ENCODE measurements around the gene DCUN1D4.

DCUN1D4 gene

GRCh38 chr4:51853027-51853682 is 10.2 kb downstream of the DCUN1D4 start:
- DNase-seq (ENCODE audit: low read depth in 3 of 3) = no peak

GRCh38 chr4:51855270-51855669 is 12.3 kb downstream of the DCUN1D4 start:
- DNase-seq (ENCODE audit: low read depth in 3 of 3) = no peak

- DNase-seq (ENCODE audit: low read depth in 3 of 3) = no peak
Measured at GRCh38 chr4:51855751-51856150, 12.8 kb downstream of the DCUN1D4 start.

- no peak for DNase-seq (ENCODE audit: low read depth in 3 of 3)
Measured at GRCh38 chr4:51858605-51859202, 15.8 kb downstream of the DCUN1D4 start.

- DNase-seq (ENCODE audit: low read depth in 3 of 3) = no peak
Measured at GRCh38 chr4:51859476-51860031, 16.6 kb downstream of the DCUN1D4 start.

- no peak for DNase-seq (ENCODE audit: low read depth in 3 of 3)
Measured at GRCh38 chr4:51862199-51862598, 19.2 kb downstream of the DCUN1D4 start.

GRCh38 chr4:51862781-51863180 is 19.8 kb downstream of the DCUN1D4 start:
- DNase-seq (ENCODE audit: low read depth in 3 of 3) = no peak

GRCh38 chr4:51865717-51866116 is 22.8 kb downstream of the DCUN1D4 start:
- no peak for DNase-seq (ENCODE audit: low read depth in 3 of 3)

GRCh38 chr4:51866835-51867234 is 23.9 kb downstream of the DCUN1D4 start:
- no peak for DNase-seq (ENCODE audit: low read depth in 3 of 3)

GRCh38 chr4:51867689-51868448 is 24.9 kb downstream of the DCUN1D4 start:
- DNase-seq (ENCODE audit: low read depth in 3 of 3) = no peak

GRCh38 chr4:51868449-51868847 is 25.5 kb downstream of the DCUN1D4 start:
- no peak for DNase-seq (ENCODE audit: low read depth in 3 of 3)

GRCh38 chr4:51870441-51871188 is 27.7 kb downstream of the DCUN1D4 start:
- no peak for DNase-seq (ENCODE audit: low read depth in 3 of 3)

GRCh38 chr4:51872283-51872997 is 29.5 kb downstream of the DCUN1D4 start:
- DNase-seq (ENCODE audit: low read depth in 3 of 3) = no peak

GRCh38 chr4:51874551-51874950 is 31.6 kb downstream of the DCUN1D4 start:
- DNase-seq (ENCODE audit: low read depth in 3 of 3) = no peak

GRCh38 chr4:51878431-51878830 is 35.5 kb downstream of the DCUN1D4 start:
- DNase-seq (ENCODE audit: low read depth in 3 of 3) = no peak

- no peak for DNase-seq (ENCODE audit: low read depth in 3 of 3)
Measured at GRCh38 chr4:51880016-51880915, 37.3 kb downstream of the DCUN1D4 start.

GRCh38 chr4:51884055-51884454 is 41.1 kb downstream of the DCUN1D4 start:
- DNase-seq (ENCODE audit: low read depth in 3 of 3) = no peak

GRCh38 chr4:51884606-51885005 is 41.7 kb downstream of the DCUN1D4 start:
- DNase-seq (ENCODE audit: low read depth in 3 of 3) = no peak

GRCh38 chr4:51885363-51885762 is 42.4 kb downstream of the DCUN1D4 start:
- DNase-seq (ENCODE audit: low read depth in 3 of 3) = no peak

- DNase-seq (ENCODE audit: low read depth in 3 of 3) = no peak
Measured at GRCh38 chr4:51890760-51891159, 47.8 kb downstream of the DCUN1D4 start.

All from stimulated activated CD4-positive, alpha-beta T cell treated with anti-CD3 and anti-CD28 coated beads, TNF-alpha, amount 100 ng/mL, for 24 hours (primary cell).